OCI-LY1 (cell line): ENCODE results near the gene NOC3L.

ENCODE experiments used
- CTCF ChIP-seq: fragments of 200-600 bp; sonication (generic), shearing (Covaris generic); IDR thresholded peaks from 2 replicates; pipeline ENCODE4 v1.5.1; 2017; ENCODE audit warnings: mild to moderate bottlenecking, antibody characterized with exemption, low read length, moderate library complexity, mixed read lengths
- EZH2 ChIP-seq: fragments of 200-600 bp; sonication (generic), shearing (Covaris generic); IDR thresholded peaks from 2 replicates; pipeline ENCODE4 v1.8.0; 2017; ENCODE audit warnings: borderline replicate concordance, mixed run types, mild to moderate bottlenecking, antibody characterized with exemption, low read length, moderate library complexity, mixed read lengths

GRCh38 chr10:94349327-94349726, 13.4 kb downstream of the NOC3L start:
- TF ChIP-seq CTCF (no peak), EZH2 (no peak)
